HG03108 (cell line): ENCODE measurements around the gene LEMD3.
A peak's percentile ranks its signal among the peaks of the same experiment; 100 is the strongest.

Source experiments
- ATAC-seq: cut with Tn5 transposase; IDR thresholded peaks from one replicate; pipeline ENCODE4 v1.9.1; 2021; ENCODE audit warnings: moderate library complexity; ENCODE audit not compliant: unreplicated experiment

LEMD3 gene

GRCh38 chr12:65204886-65205525 lies 35.6 kb downstream of the LEMD3 start:
- ATAC-seq: no peak

GRCh38 chr12:65205886-65206285 lies 36.5 kb downstream of the LEMD3 start:
- no peak for ATAC-seq

- no peak for ATAC-seq
Measured at GRCh38 chr12:65208125-65208524, 38.7 kb downstream of the LEMD3 start.

GRCh38 chr12:65208964-65209654 lies 39.7 kb downstream of the LEMD3 start:
- no peak for ATAC-seq

- peak; percentile 91 for ATAC-seq
Measured at GRCh38 chr12:65209655-65210043, 40.3 kb downstream of the LEMD3 start.

GRCh38 chr12:65217086-65217485 lies 47.7 kb downstream of the LEMD3 start:
- no peak for ATAC-seq

GRCh38 chr12:65220761-65221160 lies 51.4 kb downstream of the LEMD3 start:
- no peak for ATAC-seq

- no peak for ATAC-seq
Measured at GRCh38 chr12:65229441-65229840, 60.1 kb downstream of the LEMD3 start.

GRCh38 chr12:65232476-65233077 lies 63.2 kb downstream of the LEMD3 start:
- no peak for ATAC-seq

GRCh38 chr12:65237153-65237552 lies 67.8 kb downstream of the LEMD3 start:
- ATAC-seq: no peak

- ATAC-seq: no peak
Measured at GRCh38 chr12:65238609-65239008, 69.2 kb downstream of the LEMD3 start.

- ATAC-seq: no peak
Measured at GRCh38 chr12:65248656-65249633, 79.6 kb downstream of the LEMD3 start.

GRCh38 chr12:65252515-65252914 lies 83.1 kb downstream of the LEMD3 start:
- ATAC-seq: no peak

- ATAC-seq: no peak
Measured at GRCh38 chr12:65257986-65258385, 88.6 kb downstream of the LEMD3 start.

- ATAC-seq: peak; percentile 40
Measured at GRCh38 chr12:65259501-65259900, 90.1 kb downstream of the LEMD3 start.

- no peak for ATAC-seq
Measured at GRCh38 chr12:65263777-65264176, 94.4 kb downstream of the LEMD3 start.

- ATAC-seq: no peak
Measured at GRCh38 chr12:65266408-65266807, 97.0 kb downstream of the LEMD3 start.

- no peak for ATAC-seq
Measured at GRCh38 chr12:65269603-65270002, 100.2 kb downstream of the LEMD3 start.

- no peak for ATAC-seq
Measured at GRCh38 chr12:65274602-65275272, 105.4 kb downstream of the LEMD3 start.

- no peak for ATAC-seq
Measured at GRCh38 chr12:65275627-65276026, 106.2 kb downstream of the LEMD3 start.
